ENCODE measurements around the gene PRIM1.
A peak's percentile ranks its signal among the peaks of the same experiment; 100 is the strongest.
"Not testable (repeated sequence)": the region's sequence is repeated elsewhere in the genome, so short reads cannot be mapped to it uniquely, and the experiment has no call there.

PRIM1 gene

DNA sequence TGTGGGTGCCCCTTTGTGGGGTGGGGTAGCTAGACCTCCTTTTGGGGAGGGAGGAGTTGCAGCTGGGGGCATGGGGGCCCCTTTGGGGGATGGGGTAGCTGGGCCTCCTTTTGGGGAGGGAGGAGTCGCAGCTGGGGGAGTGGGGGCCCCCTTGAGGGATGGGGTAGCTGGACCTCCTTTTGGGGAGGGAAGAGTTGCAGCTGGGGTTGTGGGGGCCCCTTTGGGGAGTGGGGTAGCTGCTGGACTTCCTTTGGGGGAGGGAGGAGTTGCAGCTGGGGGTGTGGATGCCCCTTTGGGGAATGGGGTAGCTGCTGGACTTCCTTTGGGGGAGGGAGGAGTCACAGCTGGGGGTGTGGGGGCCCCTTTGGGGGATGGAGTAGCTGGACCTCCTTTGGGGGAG lies 34.0 kb downstream of the PRIM1 start:
- Mint-ChIP-seq H3K27me3 (no peaks in the 10 kb centered on the region), H3K27ac (no peak overlapping the region), H3K4me3 (no peak overlapping the region), H3K36me3 (peaks cover 67 to 77% of the 10 kb centered on the region in 2 donors), H3K9me3 (no peaks in the 10 kb centered on the region), H3K4me1 (peaks cover 51 to 66% of the 10 kb centered on the region in 2 donors)
- DNase-seq (no peak), ATAC-seq (replicated peaks) (no peak)

DNA sequence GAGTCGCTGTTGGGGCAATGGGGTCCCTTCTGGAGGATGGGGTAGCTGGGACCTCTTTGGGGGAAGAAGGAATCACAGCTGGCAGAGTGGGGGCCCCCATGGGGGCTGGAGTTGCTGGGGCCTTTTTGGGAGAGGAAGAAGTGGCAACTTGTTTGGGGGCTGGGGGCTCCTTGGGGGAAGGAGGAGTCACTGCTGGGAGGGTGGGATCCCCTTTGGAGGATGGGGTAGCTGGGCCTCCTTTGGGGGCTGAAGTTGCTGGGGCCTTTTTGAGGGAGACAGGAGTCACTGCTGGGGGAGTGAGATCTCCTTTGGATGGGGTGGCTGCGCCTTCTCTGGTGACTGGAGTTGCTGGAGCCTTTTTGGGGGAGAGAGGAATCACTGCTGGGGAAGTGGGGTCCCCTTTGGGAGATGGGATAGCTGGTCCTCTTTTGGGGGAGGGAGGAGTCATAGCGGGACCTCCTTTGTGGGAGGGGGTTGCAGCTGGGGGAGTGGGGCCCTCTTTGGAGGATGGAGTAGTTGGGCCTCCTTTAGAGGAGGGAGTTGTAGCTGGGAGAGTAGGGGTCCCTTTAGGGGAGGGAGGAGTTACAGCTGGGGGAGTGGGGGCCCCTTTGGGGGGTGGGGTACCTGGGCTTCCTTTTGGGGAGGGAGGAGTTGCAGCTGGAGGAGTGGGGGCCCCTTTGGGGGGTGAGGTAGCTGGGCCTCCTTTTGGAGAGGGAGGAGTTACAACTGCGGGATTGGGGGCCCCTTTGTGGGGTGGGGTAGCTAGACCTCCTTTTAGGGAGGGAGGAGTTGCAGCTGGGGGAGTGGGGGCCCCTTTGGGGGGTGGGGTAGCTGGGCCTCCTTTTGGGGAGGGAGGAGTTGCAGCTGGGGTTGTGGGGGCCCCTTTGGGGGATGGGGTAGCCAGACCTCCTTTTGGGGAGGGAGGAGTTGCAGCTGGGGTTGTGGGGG lies 34.9 kb downstream of the PRIM1 start:
- H3K27ac Mint-ChIP-seq = peak overlapping the region; percentile 89
- ATAC-seq (replicated peaks) (no peak), DNase-seq (no peak)
- no peaks in the 10 kb centered on the region for H3K27me3 Mint-ChIP-seq
- no peaks in the 10 kb centered on the region for H3K9me3 Mint-ChIP-seq
- H3K4me1 Mint-ChIP-seq = peaks cover 51 to 59% of the 10 kb centered on the region in 2 donors
- peaks cover 69 to 80% of the 10 kb centered on the region in 2 donors for H3K36me3 Mint-ChIP-seq
- peak overlapping the region; percentile 15 to 22 for H3K4me3 Mint-ChIP-seq

DNA sequence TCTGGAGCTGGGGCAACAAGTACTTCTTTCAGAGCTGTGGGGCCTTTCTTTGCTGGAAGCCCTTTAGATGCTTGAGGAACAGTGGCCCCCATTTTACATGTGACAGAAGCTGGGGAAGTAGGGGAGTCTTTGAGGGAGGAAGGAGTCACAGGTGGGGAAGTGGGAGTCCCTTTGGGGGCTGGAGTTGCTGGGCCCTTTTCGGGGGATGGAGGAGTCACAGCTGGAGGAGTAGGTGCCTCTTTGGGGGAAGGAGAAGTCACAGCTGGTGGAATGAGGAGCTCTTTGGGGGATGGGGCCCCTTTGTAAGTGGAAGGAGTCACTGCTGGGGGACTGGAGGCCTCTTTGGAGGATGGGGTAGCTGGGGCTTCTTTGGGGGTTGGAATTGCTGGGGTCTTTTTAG lies 35.7 kb downstream of the PRIM1 start:
- ATAC-seq (replicated peaks) = no peak
- Mint-ChIP-seq H3K4me1 (peaks cover 47 to 51% of the 10 kb centered on the region in 2 donors), H3K36me3 (peaks cover 70 to 75% of the 10 kb centered on the region in 2 donors), H3K4me3 (peak overlapping the region; percentile 18 to 41), H3K9me3 (no peaks in the 10 kb centered on the region), H3K27me3 (no peaks in the 10 kb centered on the region), H3K27ac (peak overlapping the region; percentile 89)
- DNase-seq = no peak

DNA sequence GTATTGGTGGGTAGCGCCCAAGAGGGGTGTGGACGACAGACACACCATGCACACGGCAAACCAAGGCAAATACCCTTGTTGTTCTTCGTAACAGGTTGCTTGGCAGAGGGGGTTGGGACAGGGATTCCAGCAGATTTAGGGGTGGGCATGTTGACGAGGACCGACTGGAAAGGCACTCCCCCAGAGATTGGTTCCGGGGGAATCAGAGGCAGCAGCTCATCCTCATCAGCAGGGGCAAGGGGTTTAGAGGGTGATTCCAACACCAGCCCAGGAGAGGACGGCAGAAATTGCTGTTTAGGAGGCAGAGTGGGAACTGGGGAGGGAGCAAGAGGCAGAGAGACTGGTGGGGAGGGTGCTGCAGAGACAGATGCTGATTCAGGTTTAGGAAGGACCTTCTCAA lies 36.3 kb downstream of the PRIM1 start:
- H3K9me3 Mint-ChIP-seq = no peaks in the 10 kb centered on the region
- peaks cover 40 to 44% of the 10 kb centered on the region in 2 donors for H3K4me1 Mint-ChIP-seq
- no peaks in the 10 kb centered on the region for H3K27me3 Mint-ChIP-seq
- H3K27ac Mint-ChIP-seq = peak overlapping the region; percentile 89
- DNase-seq (no peak), ATAC-seq (replicated peaks) (no peak)
- H3K4me3 Mint-ChIP-seq = peak overlapping the region in 1 of 2 donors; percentile 41
- peaks cover 71 to 75% of the 10 kb centered on the region in 2 donors for H3K36me3 Mint-ChIP-seq

DNA sequence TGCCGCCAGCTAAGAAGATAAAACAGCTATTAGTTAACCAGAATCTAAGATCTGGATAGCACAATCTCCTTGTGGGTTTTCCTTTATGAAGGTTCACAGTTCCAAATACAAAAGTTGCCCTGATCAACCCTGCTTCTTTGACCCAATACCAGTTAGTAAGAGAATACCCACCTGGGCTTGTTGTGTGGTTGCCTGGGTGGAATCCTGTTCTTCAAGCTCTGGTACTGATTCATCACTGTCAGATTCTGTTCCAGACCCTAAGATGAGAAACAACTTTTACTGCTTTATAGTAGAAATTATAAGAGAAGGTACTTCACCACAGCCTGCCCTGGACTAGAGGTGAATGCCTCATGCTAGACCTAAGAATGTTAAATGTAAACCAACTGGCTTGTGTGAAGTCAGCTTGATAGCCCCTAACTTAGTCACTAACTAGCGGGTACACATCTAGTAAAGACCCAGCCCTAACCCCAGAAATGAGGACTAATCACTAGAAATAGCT lies 37.6 kb downstream of the PRIM1 start:
- peaks cover 27 to 31% of the 10 kb centered on the region in 2 donors for H3K4me1 Mint-ChIP-seq
- H3K27ac Mint-ChIP-seq = no peak overlapping the region
- peaks cover 60 to 63% of the 10 kb centered on the region in 2 donors for H3K36me3 Mint-ChIP-seq
- ATAC-seq (replicated peaks) (no peak), DNase-seq (no peak)
- H3K4me3 Mint-ChIP-seq = no peak overlapping the region
- no peaks in the 10 kb centered on the region for H3K9me3 Mint-ChIP-seq
- no peaks in the 10 kb centered on the region for H3K27me3 Mint-ChIP-seq

DNA sequence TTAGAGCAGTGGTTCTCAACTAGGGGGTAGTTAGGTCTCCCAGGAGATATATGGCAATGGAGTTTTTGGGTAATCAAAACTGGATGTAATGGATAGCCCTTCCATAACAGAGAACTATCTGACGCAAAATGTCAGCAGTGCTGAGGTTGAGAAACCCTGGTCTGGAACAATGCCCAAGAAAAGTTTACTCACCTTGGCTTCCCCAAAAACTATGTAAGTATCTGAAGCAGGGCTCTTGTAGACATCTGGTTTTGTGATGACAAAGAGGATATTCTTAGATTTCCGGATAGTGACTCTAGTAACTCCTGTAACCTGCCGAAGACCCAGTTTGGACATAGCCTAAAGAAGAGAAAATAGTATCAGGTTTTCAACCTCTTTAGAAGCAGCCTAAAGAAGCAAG lies 38.8 kb downstream of the PRIM1 start:
- Mint-ChIP-seq H3K4me1 (peaks cover 17 to 20% of the 10 kb centered on the region in 2 donors), H3K27me3 (no peaks in the 10 kb centered on the region), H3K4me3 (no peak overlapping the region), H3K27ac (no peak overlapping the region), H3K9me3 (no peaks in the 10 kb centered on the region), H3K36me3 (peaks cover 51 to 53% of the 10 kb centered on the region in 2 donors)
- no peak for DNase-seq
- ATAC-seq (replicated peaks) = no peak

- no peaks in the 10 kb centered on the region for H3K9me3 Mint-ChIP-seq
- ATAC-seq (replicated peaks) = peak in 1 of 2 donors; percentile 36
- no peak for DNase-seq
- H3K4me1 Mint-ChIP-seq = no peaks in the 10 kb centered on the region
- peak overlapping the region; percentile 25 for H3K27ac Mint-ChIP-seq
- peaks cover 29 to 31% of the 10 kb centered on the region in 2 donors for H3K36me3 Mint-ChIP-seq
- no peaks in the 10 kb centered on the region for H3K27me3 Mint-ChIP-seq
- H3K4me3 Mint-ChIP-seq = no peak overlapping the region
Measured at GRCh38 chr12:56709759-56710376, 42.3 kb downstream of the PRIM1 start.

DNA sequence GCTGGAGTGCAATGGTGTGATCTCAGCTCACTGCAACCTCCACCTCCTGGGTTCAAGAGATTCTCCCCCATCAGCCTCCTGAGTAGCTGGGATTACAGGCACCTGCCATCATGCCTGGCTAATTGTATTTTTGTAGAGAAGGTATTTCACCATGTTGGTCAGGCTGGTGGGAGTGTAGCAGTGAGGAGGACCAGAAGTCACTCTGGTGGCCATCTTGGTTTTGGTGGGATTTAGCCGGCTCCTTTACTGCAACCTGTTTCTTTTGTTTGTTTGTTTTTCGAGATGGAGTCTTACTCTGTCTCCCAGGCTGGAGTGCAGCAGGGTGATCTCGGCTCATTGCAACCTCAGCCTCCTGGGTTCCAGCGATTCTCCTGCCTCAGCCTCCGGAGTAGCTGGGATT lies 47.6 kb downstream of the PRIM1 start:
- not testable (repeated sequence) for H3K4me3 Mint-ChIP-seq; H3K27ac Mint-ChIP-seq; H3K4me1 Mint-ChIP-seq; H3K27me3 Mint-ChIP-seq; H3K36me3 Mint-ChIP-seq; DNase-seq; ATAC-seq (replicated peaks); H3K9me3 Mint-ChIP-seq

- Mint-ChIP-seq H3K9me3 (no peaks in the 10 kb centered on the region), H3K36me3 (no peaks in the 10 kb centered on the region), H3K4me1 (peaks cover 0 to 8% of the 10 kb centered on the region in 2 donors), H3K4me3 (no peak overlapping the region), H3K27me3 (no peaks in the 10 kb centered on the region), H3K27ac (no peak overlapping the region)
- DNase-seq = no peak
- no peak for ATAC-seq (replicated peaks)
Measured at GRCh38 chr12:56699020-56699661, 53.0 kb downstream of the PRIM1 start.

DNA sequence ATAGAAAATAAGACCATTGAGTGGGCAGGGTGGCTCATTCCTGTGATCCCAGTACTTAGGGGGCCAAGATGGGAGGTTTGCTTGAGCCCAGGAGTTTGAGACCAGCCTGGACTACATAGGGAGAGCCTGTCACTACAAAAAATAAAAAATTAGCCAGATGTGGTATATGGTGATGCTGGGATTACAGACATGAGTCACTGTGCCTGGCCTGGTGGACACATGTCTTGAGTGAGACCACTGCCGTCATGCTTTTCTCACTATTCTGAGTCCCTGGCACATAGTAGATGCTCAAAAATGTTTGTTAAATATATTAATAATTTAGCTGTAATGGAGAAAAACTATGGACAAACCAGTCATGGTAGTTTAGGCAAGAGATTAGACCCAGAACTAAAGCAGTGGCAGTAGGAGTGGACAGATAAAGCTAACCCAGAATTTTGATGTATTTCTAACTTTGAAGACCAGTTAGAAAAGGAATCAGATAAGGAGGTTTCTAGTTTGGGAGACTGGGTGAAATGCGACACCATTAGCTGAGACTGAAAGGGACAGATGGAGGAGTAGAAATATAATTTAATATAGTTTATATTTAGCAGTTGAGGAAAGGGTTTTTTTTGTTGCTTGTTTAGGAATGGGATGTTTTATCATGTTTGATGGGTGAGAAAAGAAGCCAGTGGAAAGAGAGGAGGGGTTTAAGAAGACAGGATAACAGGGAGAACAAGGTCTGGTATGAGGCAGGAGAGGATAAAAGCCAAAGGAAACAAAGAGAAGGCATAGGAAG lies 56.6 kb downstream of the PRIM1 start:
- H3K4me1 Mint-ChIP-seq = peaks cover 0 to 3% of the 10 kb centered on the region in 2 donors
- no peak overlapping the region for H3K4me3 Mint-ChIP-seq
- no peaks in the 10 kb centered on the region for H3K9me3 Mint-ChIP-seq
- no peak for DNase-seq
- H3K27ac Mint-ChIP-seq = no peak overlapping the region
- no peaks in the 10 kb centered on the region for H3K27me3 Mint-ChIP-seq
- no peaks in the 10 kb centered on the region for H3K36me3 Mint-ChIP-seq
- no peak for ATAC-seq (replicated peaks)

DNA sequence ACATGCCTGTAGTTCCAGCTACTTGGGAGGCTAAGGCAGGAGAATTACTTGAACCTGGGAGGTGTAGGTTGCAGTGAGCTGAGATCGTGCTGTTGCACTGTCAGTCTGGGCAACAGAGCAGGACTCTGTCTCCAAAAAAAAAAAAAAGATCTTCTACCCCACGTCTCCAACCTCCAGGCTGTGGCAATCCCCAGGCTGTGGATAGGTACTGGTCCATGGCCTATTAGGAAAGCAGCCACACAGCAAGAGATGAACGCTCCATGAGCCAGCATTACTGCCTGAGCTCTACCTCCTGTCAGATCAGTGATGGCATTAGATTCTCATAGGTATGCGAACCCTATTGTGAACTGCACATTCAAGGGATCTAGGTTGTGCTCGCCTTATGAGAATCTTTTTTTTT lies 58.0 kb downstream of the PRIM1 start:
- ATAC-seq (replicated peaks) (no peak), DNase-seq (no peak)
- no peak overlapping the region for H3K27ac Mint-ChIP-seq
- H3K9me3 Mint-ChIP-seq = no peaks in the 10 kb centered on the region
- no peaks in the 10 kb centered on the region for H3K27me3 Mint-ChIP-seq
- H3K4me3 Mint-ChIP-seq = no peak overlapping the region
- H3K36me3 Mint-ChIP-seq = no peaks in the 10 kb centered on the region
- peaks cover 0 to 8% of the 10 kb centered on the region in 2 donors for H3K4me1 Mint-ChIP-seq

DNA sequence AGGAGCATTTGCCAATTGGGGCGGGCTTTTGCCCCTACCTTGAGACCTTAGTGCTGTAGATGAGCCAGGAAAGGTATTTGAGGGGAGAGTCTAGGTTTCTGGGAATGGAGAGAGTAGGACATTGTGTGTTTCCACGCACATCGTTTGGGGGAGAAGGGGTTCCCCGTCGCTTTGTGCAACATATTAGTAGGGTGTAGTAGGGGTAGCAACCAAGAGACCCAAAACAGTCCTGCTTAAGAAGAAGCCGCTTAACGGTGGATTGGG lies 63.3 kb downstream of the PRIM1 start:
- Mint-ChIP-seq H3K27me3 (no peaks in the 10 kb centered on the region), H3K27ac (peak overlapping the region; percentile 100), H3K4me1 (peaks cover 13 to 39% of the 10 kb centered on the region in 2 donors), H3K36me3 (peaks cover 29 to 36% of the 10 kb centered on the region in 2 donors), H3K9me3 (no peaks in the 10 kb centered on the region), H3K4me3 (peak overlapping the region; percentile 88 to 95)
- peak; percentile 1 to 8 for ATAC-seq (replicated peaks)
- DNase-seq = no peak

DNA sequence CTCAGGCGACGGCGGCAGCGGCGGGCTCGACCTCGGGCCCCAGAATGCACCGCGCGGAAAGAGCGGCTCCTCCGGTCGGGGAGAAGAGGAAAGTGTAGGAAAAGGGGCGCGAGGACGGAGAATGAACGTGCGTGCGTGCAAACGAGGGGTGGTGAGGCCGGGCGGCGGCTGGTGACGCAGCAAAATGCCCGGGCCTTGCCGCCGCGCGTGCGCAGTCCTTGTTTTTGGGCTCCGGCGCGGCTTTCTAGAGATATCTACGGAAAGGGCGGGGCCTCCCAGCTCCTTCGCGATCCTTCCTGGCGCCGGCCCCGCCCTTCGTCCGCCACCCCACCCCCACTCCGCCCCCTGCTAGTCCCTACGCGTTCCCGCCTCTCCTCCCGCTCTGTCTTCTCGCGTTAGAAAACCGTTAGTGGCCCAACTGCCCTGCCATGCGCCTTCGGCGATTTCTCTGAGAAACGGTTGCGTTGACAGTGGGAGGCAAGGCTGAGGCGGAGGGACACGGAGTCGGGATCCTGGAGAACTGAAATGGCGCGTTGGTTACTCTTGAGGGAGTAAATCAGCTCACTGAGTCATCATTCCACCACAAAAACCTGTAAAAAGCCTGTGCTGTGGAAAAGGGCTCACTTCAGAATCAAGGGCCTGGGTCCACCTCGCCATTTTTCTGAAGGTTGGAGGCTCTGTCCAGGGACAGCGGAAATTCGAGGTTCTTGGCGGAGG lies 63.8 kb downstream of the PRIM1 start, which contains the start of gene PTGES3:
Gene PTGES3, minus strand, starts transcription at position 156 of the 717 bp plus-strand sequence. CDS start 285 bp downstream, outside the sequence.
- peak within 1 kb of the TSS; percentile 88 to 95 for H3K4me3 Mint-ChIP-seq
- H3K36me3 Mint-ChIP-seq = peaks cover 29 to 37% of the 10 kb centered on the region in 2 donors
- DNase-seq (peak; percentile 98), ATAC-seq (replicated peaks) (peak; percentile 82 to 84)
- H3K9me3 Mint-ChIP-seq = no peaks in the 10 kb centered on the region
- peak within 1 kb of the TSS; percentile 100 for H3K27ac Mint-ChIP-seq
- no peaks in the 10 kb centered on the region for H3K27me3 Mint-ChIP-seq
- peaks cover 13 to 40% of the 10 kb centered on the region in 2 donors for H3K4me1 Mint-ChIP-seq
